H1 (cell line): Measurements from ENCODE around the gene MMADHC. TPM values are rescaled to one million over a fixed set of nuclear protein-coding genes. Genes with fewer than 3 reads are reported as not detected.

Experiments used
- BCL11A ChIP-seq, 2 experiments: IDR thresholded peaks; one replicate each; pipeline ENCODE4 v1.6.1; 2011; ENCODE audit warnings: low read depth in 2 of 2, low read length in 2 of 2, mild to moderate bottlenecking in 2 of 2
- CEBPB ChIP-seq: IDR thresholded peaks from 2 replicates; pipeline ENCODE4 v1.6.1; 2012; ENCODE audit warnings: low read depth, low read length
- EP300 ChIP-seq, 2 experiments: IDR thresholded peaks; 1 replicate in 1 of 2; 2 replicates in 1 of 2; pipeline ENCODE4 v1.6.1; 2011 to 2012; ENCODE audit warnings: low read depth in 2 of 2, low read length in 2 of 2, mild to moderate bottlenecking in 2 of 2, borderline replicate concordance in 1 of 2, inconsistent platforms in 1 of 2, moderate library complexity in 1 of 2
- SRF ChIP-seq: IDR thresholded peaks from 2 replicates; pipeline ENCODE4 v1.6.1; 2011; ENCODE audit warnings: mild to moderate bottlenecking, low read depth, low read length, moderate library complexity
- YY1 ChIP-seq: IDR thresholded peaks from 2 replicates; pipeline ENCODE4 v1.6.1; 2011; ENCODE audit warnings: low read depth, mild to moderate bottlenecking, low read length
- polyA plus RNA-seq, 7 experiments: library from polyadenylated mRNA; depleted of rRNA in 3 of 7; stranded (reverse) in 5 of 7; unstranded in 2 of 7; fragments of >200 nt in 5 of 7; fragments of 200-250 nt in 2 of 7; gene quantifications; 1 replicate in 5 of 7; 2 replicates in 1 of 7; 4 replicates in 1 of 7; pipeline versions ENCODE4 v1.2.1 to v1.2.3, GENCODE V29; 2011 to 2013; ENCODE audit warnings: missing spikeins in 2 of 7, mixed read lengths in 2 of 7
- total RNA-seq: library from RNA; stranded (reverse); fragmentation: NEBNext Ultra II Directional; extraction: Animal tissue kit (Norgen Biotek cat#: 25700); gene quantifications from 2 replicates; pipeline ENCODE4 v1.2.1, GENCODE V29; 2021

MMADHC gene
- total and polyA plus RNA-seq, 2 of the 8 experiments (the other 6 are each of a cell fraction or from before 2014, with no cell fraction given) = 61.1 to 130 TPM

DNA sequence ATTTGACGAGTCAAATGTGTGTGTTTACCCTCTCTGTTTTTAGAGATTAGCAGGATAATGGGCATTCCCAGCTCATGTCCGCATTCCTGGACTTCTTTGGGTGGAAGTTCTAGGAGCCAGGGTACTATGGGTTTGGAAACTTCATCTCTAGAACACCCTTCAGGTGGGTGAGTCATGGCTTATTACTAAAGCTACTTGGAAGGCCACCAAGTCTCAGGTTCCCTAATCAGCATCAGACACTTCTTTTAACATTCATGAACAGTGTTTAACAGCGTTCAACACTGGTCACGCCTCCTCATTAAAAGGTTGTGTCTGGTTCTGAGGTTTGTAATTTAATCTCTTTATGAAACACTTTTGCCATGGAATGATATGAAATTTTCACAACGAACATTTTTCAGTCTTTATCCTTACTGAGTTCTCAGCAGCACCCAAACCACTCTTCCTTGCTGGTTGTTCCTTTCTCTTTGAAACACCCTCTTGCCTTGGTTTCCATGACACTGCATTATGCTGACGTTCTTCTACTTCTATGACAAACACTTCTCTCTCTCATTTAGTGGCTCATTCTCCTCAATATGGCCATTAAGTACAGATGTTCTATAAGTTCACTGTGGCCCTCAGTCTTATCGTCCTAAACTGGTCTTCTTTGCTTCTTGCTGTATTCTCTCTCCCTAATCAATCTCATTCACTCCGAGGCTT is 49.3 kb downstream of the MMADHC start (continued):
- no peak for TF ChIP-seq BCL11A (IDR thresholded peaks at IDR 0.05; ENCODE audit: low read depth in 2 of 2, low read length in 2 of 2)
- no peak for TF ChIP-seq YY1
- TF ChIP-seq SRF = no peak
- TF ChIP-seq EP300 (IDR thresholded peaks at IDR 0.05; ENCODE audit: borderline replicate concordance in 1 of 2, low read depth in 2 of 2, low read length in 2 of 2) = no peak
- TF ChIP-seq CEBPB = no peak
